IPS-18a (cell line): Measurements from ENCODE around the gene SLC38A7.

Experiments
- H3K27ac ChIP-seq: one replicate; pipeline ENCODE4 v1.5.1; 2013; ENCODE audit warnings: low read length
- H3K27me3 ChIP-seq: one replicate; pipeline ENCODE4 v1.6.1; 2013; ENCODE audit warnings: mild to moderate bottlenecking, low read length; ENCODE audit not compliant: control insufficient read depth, insufficient read depth
- H3K36me3 ChIP-seq: one replicate; pipeline ENCODE4 v1.6.1; 2013; ENCODE audit warnings: low read depth, low read length; ENCODE audit not compliant: control insufficient read depth
- H3K4me1 ChIP-seq: one replicate; pipeline ENCODE4 v1.6.1; 2013; ENCODE audit warnings: low read depth, low read length; ENCODE audit not compliant: control insufficient read depth
- H3K4me3 ChIP-seq: one replicate; pipeline ENCODE4 v1.5.1; 2013; ENCODE audit warnings: low read length
- H3K9ac ChIP-seq: one replicate; pipeline ENCODE4 v1.6.1; 2013; ENCODE audit warnings: mild to moderate bottlenecking, low read length, moderate library complexity
- H3K9me3 ChIP-seq: one replicate; pipeline ENCODE4 v1.6.1; 2013; ENCODE audit warnings: low read depth, low read length; ENCODE audit not compliant: control insufficient read depth

The SLC38A7 gene

GRCh38 chr16:58629733-58630640, 54.6 kb downstream of the SLC38A7 start, which contains the start of gene CNOT1:
TSS of gene CNOT1 (minus strand) at chr16:58629826. CDS start at chr16:58599337, 30,489 bp downstream.
- peak within 1 kb of the TSS; percentile 97 for H3K27ac ChIP-seq
- H3K9ac ChIP-seq = peak within 1 kb of the TSS; percentile 99
- no peaks in the 10 kb centered on the region for H3K27me3 ChIP-seq
- H3K4me3 ChIP-seq = peak within 1 kb of the TSS; percentile 79
- no peaks in the 10 kb centered on the region for H3K36me3 ChIP-seq
- H3K4me1 ChIP-seq = peaks cover 5% of the 10 kb centered on the region
- H3K9me3 ChIP-seq = no peaks in the 10 kb centered on the region

DNA sequence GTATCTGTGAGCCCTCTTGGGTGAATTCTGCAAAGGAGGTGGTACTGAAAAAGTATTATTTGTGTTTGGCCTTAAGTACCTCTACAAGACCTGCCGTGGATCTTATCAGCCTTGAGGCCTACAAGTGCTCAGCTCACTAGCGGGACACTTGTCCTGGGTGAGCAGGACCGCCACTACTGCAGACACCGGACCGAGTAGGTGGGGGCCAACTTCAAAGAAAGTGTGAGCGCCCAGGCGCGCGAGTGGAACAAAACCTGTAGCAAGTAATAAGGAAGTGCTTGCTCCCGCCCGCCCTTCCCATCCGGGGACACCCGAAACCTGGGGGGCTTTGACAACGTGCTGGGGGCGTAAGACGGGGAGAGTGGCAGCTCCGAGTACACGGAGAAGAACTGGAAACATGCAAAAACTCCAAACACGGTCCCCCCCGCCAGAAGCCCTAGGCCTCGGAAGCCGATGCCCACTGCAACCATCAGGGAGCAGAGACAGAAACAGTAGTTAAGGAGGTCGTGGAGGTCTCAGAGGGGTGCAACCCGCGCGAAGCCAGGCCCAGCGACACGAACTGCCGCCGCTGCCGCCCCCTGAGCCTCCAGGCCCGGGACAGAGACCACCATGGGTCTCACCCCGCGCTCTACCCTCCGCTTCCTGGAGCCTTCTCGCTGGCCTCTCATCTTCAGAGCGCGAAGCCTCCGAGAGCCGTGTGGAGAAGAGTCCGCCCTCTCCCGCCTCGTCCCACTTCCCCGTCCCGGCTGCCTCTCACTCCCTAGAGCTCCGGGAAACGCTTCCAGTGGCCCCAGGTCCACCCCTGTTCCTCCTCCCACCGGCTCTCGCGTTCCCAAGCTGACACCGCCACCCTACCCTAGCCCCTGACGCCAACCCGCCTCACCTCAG, 55.5 kb downstream of the SLC38A7 start:
- Histone ChIP-seq H3K4me3 (peak overlapping the region; percentile 79), H3K9me3 (no peaks in the 10 kb centered on the region), H3K9ac (peak overlapping the region; percentile 99), H3K27ac (peak overlapping the region; percentile 92), H3K27me3 (no peaks in the 10 kb centered on the region), H3K36me3 (peaks cover 8% of the 10 kb centered on the region), H3K4me1 (peaks cover 5% of the 10 kb centered on the region)

- Histone ChIP-seq H3K27ac (no peak overlapping the region), H3K27me3 (no peaks in the 10 kb centered on the region), H3K9ac (no peak overlapping the region), H3K4me3 (no peak overlapping the region), H3K36me3 (peaks cover 27% of the 10 kb centered on the region), H3K9me3 (no peaks in the 10 kb centered on the region), H3K4me1 (peaks cover 5% of the 10 kb centered on the region)
Observed at GRCh38 chr16:58624209-58624608, 60.4 kb downstream of the SLC38A7 start.

- H3K27me3 ChIP-seq = no peaks in the 10 kb centered on the region
- no peaks in the 10 kb centered on the region for H3K9me3 ChIP-seq
- H3K36me3 ChIP-seq = peaks cover 32% of the 10 kb centered on the region
- no peak overlapping the region for H3K4me3 ChIP-seq
- no peaks in the 10 kb centered on the region for H3K4me1 ChIP-seq
- H3K9ac ChIP-seq = no peak overlapping the region
- H3K27ac ChIP-seq = no peak overlapping the region
Observed at GRCh38 chr16:58620396-58620795, 64.2 kb downstream of the SLC38A7 start.

GRCh38 chr16:58615280-58615679, 69.3 kb downstream of the SLC38A7 start:
- Histone ChIP-seq H3K27me3 (no peaks in the 10 kb centered on the region), H3K9me3 (no peaks in the 10 kb centered on the region), H3K36me3 (peaks cover 14% of the 10 kb centered on the region), H3K4me3 (no peak overlapping the region), H3K9ac (no peak overlapping the region), H3K27ac (no peak overlapping the region), H3K4me1 (no peaks in the 10 kb centered on the region)
